GM13976 (cell line): ENCODE data around the gene KCNQ1.

Experiments used
- DNase-seq: peaks from one replicate; pipeline ENCODE4 v3.0.0; 2012; ENCODE audit warnings: low spot score
- CTCF ChIP-seq: IDR thresholded peaks from 2 replicates; pipeline ENCODE4 v1.5.1; 2012; ENCODE audit warnings: borderline replicate concordance, mild to moderate bottlenecking; ENCODE audit not compliant: insufficient read depth; ENCODE audit errors: extremely low read depth, missing control alignments, control extremely low read depth
- in situ Hi-C: fragments of 300-500 bp; cut with MboI; formaldehyde crosslinking; loops from one replicate; pipeline ENCODE4 v1.12.0; 2022; ENCODE audit warnings: low sequenced_read_pairs, mixed read lengths, inconsistent platforms; ENCODE audit not compliant: unreplicated experiment

KCNQ1 gene

GRCh38 chr11:2694495-2694894 is 249.7 kb downstream of the KCNQ1 start:
- DNase-seq: no peak
- TF ChIP-seq CTCF: no peak
- in situ Hi-C loops: no loop called here

GRCh38 chr11:2694995-2695939 is 250.5 kb downstream of the KCNQ1 start:
- DNase-seq: no peak
- in situ Hi-C loops: no loop called here

GRCh38 chr11:2696455-2696854 is 251.6 kb downstream of the KCNQ1 start:
- DNase-seq: no peak
- no peak for TF ChIP-seq CTCF
- in situ Hi-C loops: no loop called here

More at GRCh38 chr11:2694995-2695939, 250.5 kb downstream of the KCNQ1 start:
- no peak for TF ChIP-seq CTCF

GRCh38 chr11:2697866-2698265 is 253.1 kb downstream of the KCNQ1 start:
- no peak for DNase-seq
- in situ Hi-C loops: no loop called here
- TF ChIP-seq CTCF: no peak

- no peak for DNase-seq
- TF ChIP-seq CTCF: no peak
- in situ Hi-C loops: no loop called here
Measured at GRCh38 chr11:2698386-2699184, 253.8 kb downstream of the KCNQ1 start.

GRCh38 chr11:2699185-2699530 is 254.3 kb downstream of the KCNQ1 start:
- no peak for DNase-seq
- TF ChIP-seq CTCF: no peak
- in situ Hi-C loops: no loop called here
